Smooth muscle cell (in vitro differentiated cells): ENCODE results near the gene RPTOR. TPM values are rescaled to one million over a fixed set of nuclear protein-coding genes. Genes with fewer than 3 reads are reported as not detected.

Experiments
- DNase-seq: peaks from one replicate; lab custom pipeline; 2025; ENCODE audit not compliant: unreplicated experiment; lab: John Stamatoyannopoulos, UW
- H2AFZ ChIP-seq: fragments of 200-600 bp; sonication (generic); 2 replicates; pipeline ENCODE4 v1.6.0; 2016; ENCODE audit warnings: antibody characterized with exemption, low read depth, mild to moderate bottlenecking
- H3F3A ChIP-seq: fragments of 200-600 bp; sonication (generic); 2 replicates; pipeline ENCODE4 v1.6.0; 2017; ENCODE audit warnings: antibody characterized with exemption, low read depth
- H3K27ac ChIP-seq: fragments of 200-600 bp; sonication (generic); 2 replicates; pipeline ENCODE4 v1.5.1; 2016; ENCODE audit warnings: low read depth, mild to moderate bottlenecking
- H3K27me3 ChIP-seq: fragments of 200-600 bp; sonication (generic); 2 replicates; pipeline ENCODE4 v1.6.1; 2016; ENCODE audit warnings: low read depth, mild to moderate bottlenecking
- H3K36me3 ChIP-seq: fragments of 200-600 bp; sonication (generic); 2 replicates; pipeline ENCODE4 v1.5.1; 2016; ENCODE audit warnings: low read depth
- H3K4me1 ChIP-seq: fragments of 200-600 bp; sonication (generic); 2 replicates; pipeline ENCODE4 v1.5.1; 2016; ENCODE audit warnings: low read depth
- H3K4me2 ChIP-seq: fragments of 200-600 bp; sonication (generic); 2 replicates; pipeline ENCODE4 v1.6.0; 2016; ENCODE audit warnings: mild to moderate bottlenecking
- H3K4me3 ChIP-seq: fragments of 200-600 bp; sonication (generic); 2 replicates; pipeline ENCODE4 v1.5.1; 2016; ENCODE audit warnings: mild to moderate bottlenecking
- H3K79me2 ChIP-seq: fragments of 200-600 bp; sonication (generic); 2 replicates; pipeline ENCODE4 v1.6.0; 2016; ENCODE audit warnings: low read depth, mild to moderate bottlenecking
- H3K9ac ChIP-seq: fragments of 200-600 bp; sonication (generic); 2 replicates; pipeline ENCODE4 v1.6.0; 2016; ENCODE audit warnings: low read depth
- H3K9me3 ChIP-seq: fragments of 200-600 bp; sonication (generic); replicated peaks from 2 replicates; pipeline ENCODE4 v1.5.1; 2016; ENCODE audit warnings: low read depth
- H4K20me1 ChIP-seq: fragments of 200-600 bp; sonication (generic); 2 replicates; pipeline ENCODE4 v1.6.0; 2016; ENCODE audit warnings: low read depth
- WGBS: methylation state at CpG from one replicate; pipeline ENCODE4 v1.1.7; 2016; ENCODE audit warnings: low lambda C conversion rate; 5-methylcytosine and 5-hydroxymethylcytosine counted together
- polyA plus RNA-seq: library from polyadenylated mRNA; unstranded; fragments of >200 nt; fragmentation: Nextera tagmentation; extraction: Ambion mirVana; gene quantifications from 2 replicates; pipeline ENCODE4 v1.2.1, GENCODE V29; 2016
- total RNA-seq: library from RNA; depleted of rRNA; stranded (reverse); fragments of >200 nt; gene quantifications from 2 replicates; pipeline ENCODE4 v1.2.3, GENCODE V29; 2014
- TF ChIP-seq, protein P1 (sequence below): fragments of 200-600 bp; sonication (generic); IDR thresholded peaks from 2 replicates; pipeline ENCODE4 v1.5.1; 2017; ENCODE audit warnings: borderline replicate concordance, mild to moderate bottlenecking, antibody characterized with exemption; ENCODE audit not compliant: insufficient read depth, poor library complexity, severe bottlenecking

The RPTOR gene
- total and polyA plus RNA-seq, 2 experiments from 2014 or later: 10.6 to 12.2 TPM

DNA sequence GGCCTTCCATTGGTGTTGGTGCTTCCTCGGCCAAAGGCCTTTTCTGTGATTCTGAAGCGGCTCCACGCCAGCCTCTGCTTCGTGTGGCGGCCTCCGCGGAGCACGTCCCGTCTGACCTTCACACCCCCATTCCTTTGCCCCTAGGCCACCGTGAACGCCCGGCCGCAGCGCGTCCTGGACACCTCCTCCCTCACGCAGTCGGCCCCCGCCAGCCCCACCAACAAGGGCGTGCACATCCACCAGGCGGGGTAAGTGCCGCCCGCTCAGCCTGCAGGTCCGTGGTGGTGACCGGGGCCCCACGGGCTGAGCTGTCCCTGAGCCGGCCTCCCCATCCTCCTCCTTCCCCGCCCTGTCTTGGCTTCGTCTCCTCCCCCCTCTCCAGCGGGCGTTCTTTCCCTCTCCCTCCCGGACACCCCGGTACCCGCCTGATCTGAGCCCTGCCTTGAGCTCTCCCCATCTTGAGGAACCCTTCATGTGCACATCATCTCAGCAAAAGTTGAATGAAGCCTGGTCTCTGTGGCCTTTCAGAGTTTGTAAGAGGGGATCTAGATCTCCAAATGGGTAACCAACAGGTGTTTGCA, 378.0 kb downstream of the RPTOR start:
- no peaks in the 10 kb centered on the region for H3F3A ChIP-seq
- H3K9ac ChIP-seq: no peak overlapping the region
- H3K79me2 ChIP-seq: no peaks in the 10 kb centered on the region
- H2AFZ ChIP-seq: no peak overlapping the region
- no peak overlapping the region for H3K4me2 ChIP-seq
- H3K9me3 ChIP-seq: no peaks in the 10 kb centered on the region
- peaks cover 6% of the 10 kb centered on the region for H3K4me1 ChIP-seq
- H4K20me1 ChIP-seq: peaks cover 4% of the 10 kb centered on the region
- H3K27me3 ChIP-seq: no peaks in the 10 kb centered on the region
- H3K36me3 ChIP-seq: no peaks in the 10 kb centered on the region
- no peak overlapping the region for H3K27ac ChIP-seq
- TF ChIP-seq, protein P1, sequence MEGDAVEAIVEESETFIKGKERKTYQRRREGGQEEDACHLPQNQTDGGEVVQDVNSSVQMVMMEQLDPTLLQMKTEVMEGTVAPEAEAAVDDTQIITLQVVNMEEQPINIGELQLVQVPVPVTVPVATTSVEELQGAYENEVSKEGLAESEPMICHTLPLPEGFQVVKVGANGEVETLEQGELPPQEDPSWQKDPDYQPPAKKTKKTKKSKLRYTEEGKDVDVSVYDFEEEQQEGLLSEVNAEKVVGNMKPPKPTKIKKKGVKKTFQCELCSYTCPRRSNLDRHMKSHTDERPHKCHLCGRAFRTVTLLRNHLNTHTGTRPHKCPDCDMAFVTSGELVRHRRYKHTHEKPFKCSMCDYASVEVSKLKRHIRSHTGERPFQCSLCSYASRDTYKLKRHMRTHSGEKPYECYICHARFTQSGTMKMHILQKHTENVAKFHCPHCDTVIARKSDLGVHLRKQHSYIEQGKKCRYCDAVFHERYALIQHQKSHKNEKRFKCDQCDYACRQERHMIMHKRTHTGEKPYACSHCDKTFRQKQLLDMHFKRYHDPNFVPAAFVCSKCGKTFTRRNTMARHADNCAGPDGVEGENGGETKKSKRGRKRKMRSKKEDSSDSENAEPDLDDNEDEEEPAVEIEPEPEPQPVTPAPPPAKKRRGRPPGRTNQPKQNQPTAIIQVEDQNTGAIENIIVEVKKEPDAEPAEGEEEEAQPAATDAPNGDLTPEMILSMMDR: no peak
- WGBS: 95% methylated on average over 28 of the region's 33 CpGs
- H3K4me3 ChIP-seq: no peak overlapping the region
- no peak for DNase-seq

DNA sequence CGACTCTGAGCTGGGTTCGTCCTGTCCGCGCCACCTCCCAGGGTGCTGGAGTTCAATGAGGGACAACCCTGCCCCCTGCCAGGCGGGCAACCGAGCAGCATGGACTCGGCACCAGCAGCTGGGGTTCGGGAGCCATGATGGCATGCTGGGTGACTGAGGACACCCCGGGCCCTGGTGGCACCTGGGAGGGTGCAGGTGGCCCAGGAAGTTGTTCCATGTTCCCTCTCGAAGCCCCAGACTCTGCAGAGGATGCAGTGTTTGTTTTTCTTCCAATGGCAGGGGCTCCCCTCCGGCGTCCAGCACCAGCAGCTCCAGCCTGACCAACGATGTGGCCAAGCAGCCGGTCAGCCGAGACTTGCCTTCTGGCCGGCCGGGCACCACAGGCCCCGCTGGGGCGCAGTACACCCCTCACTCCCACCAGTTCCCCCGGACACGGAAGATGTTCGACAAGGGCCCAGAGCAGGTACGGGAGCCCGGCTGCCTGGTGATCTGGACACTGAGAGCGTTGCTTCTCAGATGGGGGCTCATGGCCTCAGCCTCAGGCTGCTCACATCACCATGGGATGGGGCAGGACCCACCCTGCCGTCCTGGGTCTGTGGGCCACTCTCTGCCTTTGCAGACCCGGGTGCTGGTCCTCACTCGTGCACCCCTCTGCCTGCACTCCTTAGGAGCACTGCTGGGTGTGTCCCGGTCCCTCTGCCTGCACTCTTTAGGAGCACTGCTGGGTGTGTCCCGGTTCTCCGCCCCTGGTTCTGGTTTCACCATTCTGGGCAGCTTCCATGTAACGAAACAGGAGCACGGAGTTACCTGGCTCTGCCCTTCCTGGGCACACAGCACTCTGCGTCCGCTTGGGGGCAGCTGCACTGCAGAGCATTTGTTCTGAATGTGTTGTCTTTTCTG, 378.8 kb downstream of the RPTOR start:
- Histone ChIP-seq H3K79me2 (no peaks in the 10 kb centered on the region), H3F3A (no peaks in the 10 kb centered on the region), H3K27me3 (no peaks in the 10 kb centered on the region), H3K4me1 (peaks cover 12% of the 10 kb centered on the region), H3K27ac (no peak overlapping the region), H3K9me3 (no peaks in the 10 kb centered on the region), H3K4me3 (no peak overlapping the region), H4K20me1 (peaks cover 4% of the 10 kb centered on the region), H2AFZ (no peak overlapping the region), H3K36me3 (no peaks in the 10 kb centered on the region), H3K9ac (no peak overlapping the region), H3K4me2 (no peak overlapping the region)
- 98% methylated on average over 35 of the region's 35 CpGs for WGBS
- TF ChIP-seq, protein P1: no peak
- no peak for DNase-seq

- Histone ChIP-seq H2AFZ (no peak overlapping the region), H3K4me3 (no peak overlapping the region), H3K36me3 (no peaks in the 10 kb centered on the region), H3K4me1 (peaks cover 7% of the 10 kb centered on the region), H3K27ac (no peak overlapping the region), H3K79me2 (no peaks in the 10 kb centered on the region), H3K4me2 (no peak overlapping the region), H3K27me3 (no peaks in the 10 kb centered on the region), H3K9ac (no peak overlapping the region), H3K9me3 (no peaks in the 10 kb centered on the region), H4K20me1 (no peaks in the 10 kb centered on the region), H3F3A (no peaks in the 10 kb centered on the region)
- DNase-seq: no peak
- 96% methylated on average over 22 of the region's 23 CpGs for WGBS
- TF ChIP-seq, protein P1: no peak
Observed at GRCh38 chr17:80924111-80924806, 379.6 kb downstream of the RPTOR start.
